ENCODE results near the gene CD59.
A peak's percentile ranks its signal among the peaks of the same experiment; 100 is the strongest.
"Not testable (repeated sequence)": the region's sequence is repeated elsewhere in the genome, so short reads cannot be mapped to it uniquely, and the experiment has no call there.

CD59 gene

DNA sequence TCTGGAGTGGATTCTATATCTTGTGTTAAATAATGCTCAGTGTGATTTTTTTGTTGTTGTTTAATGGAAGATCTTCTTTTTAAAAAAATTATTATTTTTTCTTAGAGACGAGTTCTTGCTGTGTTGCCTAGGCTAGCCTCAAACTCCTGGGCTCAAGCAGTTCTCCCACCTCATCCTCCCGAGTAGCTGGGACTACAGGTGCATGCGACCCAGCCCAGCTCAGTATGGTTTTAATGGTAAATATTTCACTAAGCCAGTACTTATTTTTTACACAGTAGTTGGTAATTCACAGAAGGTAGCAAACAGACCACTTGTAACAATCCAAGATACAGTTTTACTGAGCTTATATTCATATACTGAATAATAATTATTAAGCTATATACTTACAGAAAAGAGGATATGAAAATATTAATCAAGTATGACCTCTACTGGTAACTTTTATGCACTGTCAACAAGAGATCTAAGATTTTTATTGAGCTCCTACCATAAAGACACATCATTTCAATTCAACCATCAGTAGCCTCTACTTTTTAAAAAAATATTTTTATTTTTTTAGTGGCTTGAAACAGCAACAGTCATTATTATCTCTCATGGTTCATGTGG lies 6.1 kb upstream of the CD59 start:
- DNase-seq, result no peak

- DNase-seq, result no peak
Observed at GRCh38 chr11:33741806-33742205, 5.6 kb upstream of the CD59 start.

DNA sequence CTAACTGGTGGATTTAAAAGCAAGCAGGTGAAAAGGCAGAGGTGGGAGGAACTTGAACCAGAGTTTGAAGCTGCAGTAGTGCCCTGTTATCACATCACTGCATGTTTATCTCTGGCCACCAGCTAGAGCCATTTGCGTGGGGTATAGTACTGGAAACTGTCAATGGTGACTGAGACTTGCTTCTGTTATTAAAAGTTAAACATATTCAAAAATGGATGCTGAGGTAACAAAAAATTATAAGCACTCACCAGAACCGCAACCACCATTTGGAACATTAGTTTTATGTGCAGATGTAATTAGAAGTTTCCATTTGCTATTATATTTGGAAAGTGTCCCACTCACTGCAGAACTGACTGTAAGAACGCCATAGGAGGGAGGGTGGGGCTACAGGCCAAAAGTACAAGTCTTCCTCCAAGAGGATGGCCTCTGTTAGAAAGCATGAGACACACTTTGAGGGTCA lies 1.2 kb upstream of the CD59 start:
- no peak for DNase-seq

DNA sequence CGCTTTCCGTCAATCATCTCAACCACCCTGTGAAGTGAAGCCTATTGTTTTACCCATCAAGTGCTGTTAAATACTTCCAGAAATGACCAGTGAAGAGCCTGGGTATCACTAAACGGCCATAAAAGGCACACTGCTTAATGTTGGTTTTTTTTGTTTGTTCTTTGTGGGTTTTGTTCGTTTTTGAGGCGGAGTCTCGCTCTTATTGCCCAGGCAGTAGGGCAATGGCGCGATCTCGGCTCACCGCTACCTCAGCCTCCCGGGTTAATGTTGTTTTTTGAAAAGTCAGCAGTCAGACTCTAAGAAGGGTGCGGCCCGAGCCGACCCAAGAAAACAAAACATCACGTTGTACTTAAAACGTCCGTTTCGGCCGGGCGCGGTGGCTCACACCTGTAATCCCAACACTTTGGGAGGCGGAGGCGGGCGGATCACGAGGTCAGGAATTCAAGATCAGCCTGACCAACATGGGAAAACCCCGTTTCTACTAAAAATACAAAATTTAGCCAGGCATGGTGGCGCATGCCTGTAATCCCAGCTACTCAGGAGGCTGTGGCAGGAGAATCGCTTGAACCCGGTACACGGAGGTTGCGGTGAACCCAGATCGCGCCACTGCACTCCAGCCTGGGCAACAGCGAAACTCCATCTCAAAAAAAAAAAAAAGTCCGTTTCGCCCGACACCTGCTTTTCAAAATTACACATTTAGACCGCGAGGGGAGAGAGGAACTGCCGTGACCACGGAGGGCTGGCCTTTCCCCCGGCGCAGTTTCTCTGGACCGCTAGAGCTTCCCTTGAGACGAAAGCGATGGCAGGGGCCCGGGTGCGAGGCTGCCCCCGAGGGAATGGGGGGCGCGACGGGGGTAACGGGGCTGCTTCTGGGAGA lies 714 bp downstream of the CD59 start:
- peak; percentile 49 for DNase-seq

DNA sequence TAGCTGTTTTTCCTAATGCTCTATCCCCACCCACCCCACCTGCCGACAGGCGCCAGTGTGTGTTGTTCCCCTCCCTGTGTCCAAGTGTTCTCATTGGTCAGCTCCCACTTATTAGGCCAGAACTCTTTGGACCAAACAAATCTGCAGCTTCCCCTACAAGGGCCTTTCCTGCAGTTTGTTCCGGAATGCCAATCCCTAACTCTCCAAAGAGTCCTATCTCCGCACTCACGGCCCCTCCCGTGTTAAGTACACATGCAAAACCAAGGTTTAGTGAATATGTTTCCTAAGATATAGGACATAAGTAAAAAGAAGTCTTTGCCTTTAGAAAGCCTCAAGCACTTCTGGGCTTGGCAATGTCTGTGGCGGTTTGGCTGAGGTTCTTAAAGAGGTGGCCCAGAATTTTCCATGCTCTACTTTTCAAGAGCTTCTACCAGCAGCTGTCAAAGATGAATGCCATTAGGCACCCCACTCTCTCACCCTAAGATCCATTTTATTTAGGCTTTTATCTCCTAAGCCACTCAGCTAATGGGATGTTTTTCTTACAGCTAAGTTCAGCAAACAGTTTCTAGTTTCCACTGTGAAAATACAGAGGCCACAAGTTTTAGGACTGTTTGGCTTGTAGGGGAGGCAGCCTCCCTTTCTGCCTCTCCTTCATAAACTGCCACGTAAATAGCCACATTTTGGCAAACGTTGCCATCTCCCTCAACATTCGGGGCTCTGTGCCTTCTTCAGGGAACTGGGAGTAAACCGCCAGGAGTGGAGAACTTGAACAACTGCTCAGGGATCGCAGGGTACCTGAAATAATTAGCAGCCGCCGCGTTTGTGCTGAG lies 1.6 kb downstream of the CD59 start:
- DNase-seq, result no peak

DNA sequence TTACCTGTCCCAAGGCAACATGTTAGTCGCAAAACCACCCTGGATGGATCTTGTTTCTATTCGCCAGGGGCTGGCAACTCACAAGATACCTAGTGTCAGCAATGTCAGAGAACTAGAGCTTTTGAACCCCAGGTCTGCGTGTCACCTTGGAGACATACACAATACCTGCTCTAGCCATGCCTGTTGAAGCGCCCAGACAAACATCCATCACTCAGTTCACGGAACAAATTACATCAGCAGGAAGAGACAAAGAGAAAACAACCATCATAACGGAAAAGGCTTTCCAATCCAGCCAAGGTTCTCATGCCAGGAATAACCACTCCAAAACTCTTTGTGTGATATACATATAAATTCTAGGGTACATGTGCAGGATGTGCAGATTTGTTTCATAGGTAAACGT lies 2.2 kb downstream of the CD59 start:
- no peak for DNase-seq

DNA sequence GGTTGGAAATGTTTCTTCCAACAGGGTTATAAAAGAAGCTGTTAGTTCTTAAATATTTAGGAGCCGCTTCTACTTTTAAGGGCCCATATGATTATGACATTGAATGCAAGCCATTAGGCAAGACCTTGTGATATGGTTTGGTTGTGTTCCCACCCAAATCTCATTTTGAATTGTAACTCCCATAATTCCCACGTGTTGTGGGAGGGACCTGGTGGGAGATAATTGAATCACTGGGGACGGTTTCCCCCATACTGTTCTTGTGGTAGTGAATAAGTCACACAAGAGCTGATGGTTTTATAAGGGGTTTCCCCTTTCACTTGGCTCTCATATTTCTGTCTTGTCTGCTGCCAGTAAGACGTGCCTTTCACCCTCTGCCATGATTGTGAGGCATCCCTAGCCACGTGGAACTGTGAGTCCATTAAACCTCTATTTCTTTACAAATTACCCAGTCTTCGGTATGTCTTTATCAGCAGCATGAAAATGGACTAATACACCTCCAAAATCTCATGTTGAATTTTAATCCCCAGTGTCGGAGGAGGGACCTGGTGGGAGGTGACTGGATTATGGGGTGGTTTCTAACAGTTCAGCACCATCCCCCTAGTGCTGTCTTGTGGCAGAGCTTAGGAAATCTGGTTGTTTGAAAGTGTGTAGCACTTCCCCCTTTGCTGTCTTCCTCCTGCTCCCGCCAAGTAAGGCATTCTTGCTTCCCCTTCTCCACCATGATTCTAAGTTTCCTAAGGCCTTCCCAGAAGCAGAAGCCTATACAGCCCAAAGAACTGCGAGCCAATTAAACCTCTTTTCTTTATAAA lies 4.3 kb downstream of the CD59 start:
- no peak for DNase-seq

GRCh38 chr11:33730716-33731115 lies 5.5 kb downstream of the CD59 start:
- DNase-seq, result no peak

GRCh38 chr11:33729072-33729664 lies 7.1 kb downstream of the CD59 start:
- DNase-seq, result not testable (repeated sequence)

- not testable (repeated sequence) for DNase-seq
Observed at GRCh38 chr11:33727539-33727938, 8.7 kb downstream of the CD59 start.

- DNase-seq, result no peak
Observed at GRCh38 chr11:33725496-33725895, 10.7 kb downstream of the CD59 start.

DNA sequence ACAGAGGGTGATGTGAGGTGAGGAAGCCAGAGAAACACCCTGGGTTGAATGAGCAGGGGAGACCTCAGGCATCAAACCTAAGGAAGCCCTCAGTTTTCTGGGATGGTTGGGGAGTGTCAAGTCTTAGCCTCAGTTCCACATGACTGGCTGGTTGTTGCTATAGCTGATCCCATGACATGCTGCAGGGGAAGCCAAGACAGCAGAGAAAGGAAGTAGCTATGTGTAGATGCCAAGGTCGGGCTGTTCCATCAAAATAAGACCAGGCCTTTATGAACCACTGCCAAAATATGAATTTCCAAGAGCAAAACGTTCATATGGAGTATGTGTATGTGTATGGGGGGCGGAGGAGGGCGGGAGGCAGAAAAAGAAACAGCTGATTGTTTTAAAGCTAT lies 11.6 kb downstream of the CD59 start:
- no peak for DNase-seq

DNA sequence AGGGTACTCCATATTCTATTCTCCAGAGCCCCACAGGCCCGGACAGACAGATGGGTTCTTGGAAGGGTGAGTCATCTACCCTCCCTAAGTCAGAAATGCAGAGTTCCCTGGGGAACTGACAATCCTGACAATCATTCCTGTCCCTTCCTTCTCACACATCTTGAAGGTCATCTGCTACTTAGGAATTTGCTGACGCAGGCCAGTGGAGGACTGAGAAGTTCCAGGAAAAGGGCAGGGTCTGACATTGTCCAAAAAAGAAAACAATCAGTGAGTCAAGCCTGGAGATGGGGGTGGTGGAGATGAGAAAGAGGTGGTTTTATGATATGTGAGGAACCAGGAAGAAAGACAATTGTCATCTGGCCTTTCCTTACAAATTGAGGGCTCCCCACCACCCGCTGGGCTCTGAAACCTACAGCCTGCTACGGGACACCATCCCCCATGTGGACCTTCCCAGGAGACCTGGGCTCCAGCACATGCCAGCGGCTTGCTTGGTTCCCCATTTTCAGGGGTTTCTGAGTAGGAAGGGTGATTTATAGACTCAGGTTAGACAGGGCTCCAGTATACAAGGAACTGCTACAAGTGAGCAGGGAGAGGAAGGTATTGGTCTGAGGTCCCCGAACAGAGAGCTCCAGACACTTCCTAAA lies 12.9 kb downstream of the CD59 start:
- no peak for DNase-seq

- no peak for DNase-seq
Observed at GRCh38 chr11:33722590-33723234, 13.5 kb downstream of the CD59 start.

DNA sequence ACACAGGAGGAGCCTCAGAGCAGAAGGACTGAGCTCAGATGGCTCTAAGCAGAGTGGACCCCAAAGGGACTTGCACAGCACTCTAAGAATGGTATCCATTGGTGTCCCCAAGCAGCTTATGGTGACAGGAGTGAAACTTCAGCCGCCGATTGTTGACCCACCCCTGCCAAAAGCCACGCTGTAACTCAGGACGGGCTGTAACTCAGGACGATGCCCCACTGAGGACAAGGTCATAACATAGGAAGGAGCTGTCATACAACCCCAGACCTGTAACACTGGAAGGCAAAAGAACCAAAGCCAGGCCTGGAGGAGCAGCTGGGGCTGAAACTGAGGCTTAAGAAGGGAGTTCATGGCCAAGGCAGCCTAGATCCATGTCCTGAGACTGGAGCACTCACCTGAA lies 14.2 kb downstream of the CD59 start:
- DNase-seq, result no peak

- no peak for DNase-seq
Observed at GRCh38 chr11:33721426-33721825, 14.8 kb downstream of the CD59 start.

DNA sequence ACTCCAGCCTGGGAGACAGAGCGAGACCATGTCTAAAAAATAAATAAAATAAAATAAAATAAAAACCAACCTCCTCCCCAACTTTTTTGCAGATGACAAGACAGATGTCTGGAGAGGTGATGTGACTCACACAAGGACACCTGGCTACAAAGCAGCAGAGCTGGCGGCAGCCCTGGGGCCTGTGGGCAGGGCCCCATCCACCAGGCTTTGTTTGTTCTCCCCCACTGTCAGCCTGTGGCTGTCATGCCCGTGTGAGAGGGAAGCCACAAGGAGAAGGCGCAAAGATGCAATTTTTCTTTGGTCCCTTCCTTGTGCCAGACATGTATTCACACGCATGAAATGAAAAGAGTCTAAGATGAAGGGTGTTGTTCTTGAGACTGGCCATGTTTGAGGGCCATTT lies 16.6 kb downstream of the CD59 start:
- no peak for DNase-seq

DNA sequence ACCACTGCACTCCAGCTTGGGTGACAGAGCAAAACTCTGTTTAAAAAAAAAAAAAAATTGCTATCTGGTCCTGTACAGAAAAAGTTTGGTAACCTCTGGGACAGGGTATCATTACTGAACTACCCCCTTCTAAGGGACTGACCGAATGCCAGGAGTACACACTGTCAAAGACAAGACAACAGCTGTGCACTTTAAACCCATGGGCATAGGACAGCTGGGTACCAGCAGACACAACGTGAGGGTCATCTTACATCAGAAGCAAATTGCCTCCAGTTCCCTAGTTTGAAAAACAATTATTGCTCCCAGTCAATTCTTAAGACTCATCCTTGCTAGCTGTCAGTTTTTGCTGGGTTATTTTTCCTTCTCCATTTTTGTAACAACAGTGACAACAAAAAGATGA lies 17.8 kb downstream of the CD59 start:
- no peak for DNase-seq

DNA sequence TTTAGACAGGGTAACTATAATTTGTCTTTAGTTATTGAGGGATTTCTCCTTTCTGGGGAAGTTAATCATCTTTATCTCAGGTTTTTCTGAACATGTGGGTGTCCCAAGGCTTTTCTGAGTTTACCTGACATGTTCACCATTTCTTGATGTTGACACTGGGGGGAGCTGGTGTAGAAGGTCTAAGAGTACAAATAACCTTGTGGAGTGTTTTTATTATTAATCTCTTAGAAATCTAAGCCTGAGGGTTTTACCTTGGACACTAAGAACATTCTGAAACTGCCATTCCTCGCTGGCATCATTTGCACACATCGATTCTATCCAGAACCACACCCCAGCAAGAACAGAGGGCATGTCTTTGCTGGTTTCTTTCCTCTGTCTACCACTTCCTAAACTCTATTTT lies 20.0 kb downstream of the CD59 start:
- DNase-seq, result no peak

GRCh38 chr11:33713856-33714398 lies 22.3 kb downstream of the CD59 start:
- no peak for DNase-seq
